ENCODE results near the gene GDI1. TPM values are rescaled to one million over a fixed set of nuclear protein-coding genes. Genes with fewer than 3 reads are reported as not detected.

Gene GDI1
- total and polyA plus RNA-seq, 2 experiments from 2014 or later = 48.5 to 95.9 TPM

GRCh38 chrX:154471839-154472684, 35.1 kb downstream of the GDI1 start:
- Mint-ChIP-seq H3K4me1 (no peaks in the 10 kb centered on the region), H3K36me3 (ENCODE audit: low read depth) (peaks cover 10% of the 10 kb centered on the region)

More at GRCh38 chrX:154471839-154472684, 35.1 kb downstream of the GDI1 start:
- ATAC-seq (no peak), DNase-seq (ENCODE audit: low spot score) (no peak)
- Histone ChIP-seq H3K79me2 (replicated peaks; ENCODE audit: insufficient read depth) (no peaks in the 10 kb centered on the region), H3K4me2 (no peak overlapping the region), H3K9me2 (ENCODE audit: insufficient read depth) (no peaks in the 10 kb centered on the region), H2AFZ (no peak overlapping the region), H3K27me3 (ENCODE audit: insufficient read depth) (no peaks in the 10 kb centered on the region), H3K36me3 (ENCODE audit: insufficient read depth) (no peaks in the 10 kb centered on the region), H3K4me3 (no peak overlapping the region), H3K27ac (ENCODE audit: low read depth) (no peak overlapping the region), H3K4me1 (ENCODE audit: insufficient read depth) (no peaks in the 10 kb centered on the region), H3F3A (replicated peaks; ENCODE audit: low read depth) (no peaks in the 10 kb centered on the region), H4K20me1 (replicated peaks; ENCODE audit: insufficient read depth) (no peaks in the 10 kb centered on the region; the same call in 1 of the 2 replicates)
- Mint-ChIP-seq H3K27me3 (ENCODE audit: insufficient read depth, low read depth, poor library complexity) (peaks cover 6% of the 10 kb centered on the region), H3K4me3 (no peak overlapping the region), H3K9me3 (no peaks in the 10 kb centered on the region), H3K27ac (no peak overlapping the region)
- TF ChIP-seq POLR2AphosphoS5 (IDR thresholded peaks at IDR 0.05; ENCODE audit: low read depth) (no peak), EZH2 (IDR thresholded peaks at IDR 0.05; ENCODE audit: low read depth, unreplicated experiment) (no peak), EZH2phosphoT487 (IDR thresholded peaks at IDR 0.05; ENCODE audit: unreplicated experiment) (no peak), NANOG (IDR thresholded peaks at IDR 0.05; ENCODE audit: borderline replicate concordance) (no peak), CTCF (conservative IDR thresholded peaks at IDR 0.05; ENCODE audit: low read depth in 2 of 2) (no peak), STAT1 (IDR thresholded peaks at IDR 0.05; ENCODE audit: unreplicated experiment) (no peak), CREB1 (CRISPR knock-in tag; IDR thresholded peaks at IDR 0.05; ENCODE audit: low read depth) (no peak), ETS1 (IDR thresholded peaks at IDR 0.05) (no peak), ZNF114 (CRISPR knock-in tag; IDR thresholded peaks at IDR 0.05) (no peak), ZNF331 (CRISPR knock-in tag; IDR thresholded peaks at IDR 0.05; ENCODE audit: low read depth) (no peak)
